WTC11 (cell line): ENCODE measurements around the gene EHMT1. TPM values are rescaled to one million over a fixed set of nuclear protein-coding genes. Genes with fewer than 3 reads are reported as not detected.

ENCODE experiments used
- ATAC-seq: fragments of 200-7000 bp; cut with Tn5 transposase; 2 replicates; pipeline ENCODE4 v1.10.0; 2021; ENCODE audit warnings: mild to moderate bottlenecking, moderate library complexity
- CTCF ChIA-PET: fragments of 300-600 bp; sonication (Branson Sonifier 250); formaldehyde crosslinking; loops from one replicate; lab custom pipeline; 2021; ENCODE audit warnings: antibody characterized with exemption; lab: Charles Lee
- POLR2A ChIA-PET: fragments of 350-600 bp; sonication (Branson Sonifier 250); formaldehyde crosslinking; loops from one replicate; lab custom pipeline; 2021; ENCODE audit warnings: antibody characterized with exemption; lab: Charles Lee
- DNase-seq: peaks from one replicate; pipeline ENCODE4 v3.0.0; 2021; ENCODE audit warnings: low spot score
- H3K27ac Mint-ChIP-seq: 2 replicates; pipeline ENCODE4 v1.8.0; 2021; ENCODE audit warnings: mixed read lengths
- H3K27me3 Mint-ChIP-seq: 2 replicates; pipeline ENCODE4 v1.8.0; 2021; ENCODE audit warnings: low read depth, mild to moderate bottlenecking, moderate library complexity, mixed read lengths
- H3K36me3 Mint-ChIP-seq: 2 replicates; pipeline ENCODE4 v1.8.0; 2021; ENCODE audit warnings: mixed read lengths
- H3K4me1 Mint-ChIP-seq: 2 replicates; pipeline ENCODE4 v1.8.0; 2022; ENCODE audit warnings: mixed read lengths
- H3K4me3 Mint-ChIP-seq: 2 replicates; pipeline ENCODE4 v1.8.0; 2021; ENCODE audit warnings: mild to moderate bottlenecking, moderate library complexity, mixed read lengths
- H3K9me3 Mint-ChIP-seq: 2 replicates; pipeline ENCODE4 v1.8.0; 2021; ENCODE audit warnings: mixed read lengths
- ARID4B ChIP-seq: sonication (generic); formaldehyde crosslinking; IDR thresholded peaks from 2 replicates; pipeline ENCODE4 v1.8.0; 2023; ENCODE audit warnings: missing genetic modification reagents, mild to moderate bottlenecking, borderline replicate concordance
- CREM ChIP-seq: sonication (generic); formaldehyde crosslinking; IDR thresholded peaks from 2 replicates; pipeline ENCODE4 v1.8.1; 2022; ENCODE audit warnings: mild to moderate bottlenecking, missing genetic modification reagents, moderate library complexity
- E2F5 ChIP-seq: sonication (generic); formaldehyde crosslinking; IDR thresholded peaks from 2 replicates; pipeline ENCODE4 v1.8.1; 2022; ENCODE audit warnings: mild to moderate bottlenecking, moderate library complexity, missing genetic modification reagents
- ESRRA ChIP-seq: sonication (generic); formaldehyde crosslinking; IDR thresholded peaks from 2 replicates; pipeline ENCODE4 v1.8.1; 2022; ENCODE audit warnings: mild to moderate bottlenecking, missing genetic modification reagents, borderline replicate concordance
- FOXK1 ChIP-seq: sonication (generic); formaldehyde crosslinking; IDR thresholded peaks from 2 replicates; pipeline ENCODE4 v1.8.0; 2022; ENCODE audit warnings: mild to moderate bottlenecking, moderate library complexity, missing genetic modification reagents
- FOXP1 ChIP-seq: sonication (generic); formaldehyde crosslinking; IDR thresholded peaks from 2 replicates; pipeline ENCODE4 v1.8.0; 2022; ENCODE audit warnings: missing genetic modification reagents, mild to moderate bottlenecking, moderate library complexity, borderline replicate concordance
- FOXP4 ChIP-seq: sonication (generic); formaldehyde crosslinking; IDR thresholded peaks from 2 replicates; pipeline ENCODE4 v1.8.0; 2022; ENCODE audit warnings: mild to moderate bottlenecking, missing genetic modification reagents
- GABPB1 ChIP-seq: sonication (generic); formaldehyde crosslinking; IDR thresholded peaks from 2 replicates; pipeline ENCODE4 v1.8.1; 2023; ENCODE audit warnings: mild to moderate bottlenecking, missing genetic modification reagents
- HMGA2 ChIP-seq: fragments of 250-450 bp; sonication (Bioruptor Pico); IDR thresholded peaks from 2 replicates; pipeline ENCODE4 v1.4.0; 2021; ENCODE audit warnings: mild to moderate bottlenecking, moderate library complexity
- JAZF1 ChIP-seq: fragments of 250-450 bp; sonication (Bioruptor Pico); IDR thresholded peaks from 2 replicates; pipeline ENCODE4 v1.9.0; 2021; ENCODE audit warnings: moderate library complexity, mild to moderate bottlenecking, inconsistent platforms
- MYBL2 ChIP-seq: sonication (generic); formaldehyde crosslinking; IDR thresholded peaks from 2 replicates; pipeline ENCODE4 v1.8.1; 2023; ENCODE audit warnings: mild to moderate bottlenecking, moderate library complexity, missing genetic modification reagents
- NFATC4 ChIP-seq: fragments of 250-450 bp; sonication (Bioruptor Pico); IDR thresholded peaks from 2 replicates; pipeline ENCODE4 v1.9.0; 2021; ENCODE audit warnings: mild to moderate bottlenecking
- NR3C1 ChIP-seq: sonication (generic); formaldehyde crosslinking; conservative IDR thresholded peaks from 2 replicates; pipeline ENCODE4 v1.8.1; 2023; ENCODE audit warnings: low read depth, mild to moderate bottlenecking, missing genetic modification reagents
- PRRX2 ChIP-seq: fragments of 250-450 bp; sonication (Bioruptor Pico); IDR thresholded peaks from 2 replicates; pipeline ENCODE4 v1.8.0; 2021; ENCODE audit warnings: mild to moderate bottlenecking
- TP53 ChIP-seq: sonication (generic); formaldehyde crosslinking; IDR thresholded peaks from 2 replicates; pipeline ENCODE4 v1.8.1; 2023; ENCODE audit warnings: mild to moderate bottlenecking, missing genetic modification reagents
- ZNF232 ChIP-seq: sonication (generic); formaldehyde crosslinking; IDR thresholded peaks from 2 replicates; pipeline ENCODE4 v1.8.0; 2022; ENCODE audit warnings: mild to moderate bottlenecking, missing genetic modification reagents
- ZNF423 ChIP-seq: fragments of 250-450 bp; sonication (Bioruptor Pico); IDR thresholded peaks from 2 replicates; pipeline ENCODE4 v2.1.2; 2022; ENCODE audit warnings: mild to moderate bottlenecking, moderate library complexity
- total RNA-seq: library from RNA; stranded (reverse); gene quantifications from 3 replicates; pipeline ENCODE4 v1.2.3, GENCODE V29; 2021
- TF ChIP-seq, protein P1 (sequence below): sonication (generic); formaldehyde crosslinking; IDR thresholded peaks from 2 replicates; pipeline ENCODE4 v1.8.1; 2022; ENCODE audit warnings: mild to moderate bottlenecking, missing genetic modification reagents, moderate library complexity, borderline replicate concordance
- TF ChIP-seq, protein P2 (sequence below): sonication (generic); formaldehyde crosslinking; IDR thresholded peaks from 2 replicates; pipeline ENCODE4 v1.8.1; 2023; ENCODE audit warnings: mild to moderate bottlenecking, moderate library complexity, missing genetic modification reagents

The EHMT1 gene
- total RNA-seq, 1 experiment from 2014 or later = 170 TPM

- TF ChIP-seq JAZF1 (CRISPR knock-in tag) = no peak
- TF ChIP-seq, all 79 proteins: peak for 0
Observed at GRCh38 chr9:137668203-137668602, 49.4 kb downstream of the EHMT1 start (continued).

GRCh38 chr9:137669261-137669672 is 50.5 kb downstream of the EHMT1 start:
- H3K27ac Mint-ChIP-seq = peak overlapping the region; percentile 97
- H3K4me3 Mint-ChIP-seq = peak overlapping the region; percentile 21; the same call in 1 of the 2 replicates
- no peaks in the 10 kb centered on the region for H3K27me3 Mint-ChIP-seq
- CTCF ChIA-PET = interaction anchor here (0.8 to 2.9 kb wide), 2 partner anchors 26 to 78 kb away, joined by 3 to 17 read pairs; no protein-coding TSS in a partner anchor
- peaks cover 96% of the 10 kb centered on the region for H3K4me1 Mint-ChIP-seq
- H3K36me3 Mint-ChIP-seq = peaks cover 15% of the 10 kb centered on the region
- H3K9me3 Mint-ChIP-seq = no peaks in the 10 kb centered on the region
- POLR2A ChIA-PET = no interaction called here
- TF ChIP-seq MYBL2 (CRISPR knock-in tag) (no peak), FOXP4 (CRISPR knock-in tag) (no peak), CREM (CRISPR knock-in tag) (no peak), FOXK1 (CRISPR knock-in tag) (no peak), NR3C1 (CRISPR knock-in tag) (no peak), PRRX2 (no peak)
- peak; percentile 61 for DNase-seq
- peak; percentile 4 for ATAC-seq

DNA sequence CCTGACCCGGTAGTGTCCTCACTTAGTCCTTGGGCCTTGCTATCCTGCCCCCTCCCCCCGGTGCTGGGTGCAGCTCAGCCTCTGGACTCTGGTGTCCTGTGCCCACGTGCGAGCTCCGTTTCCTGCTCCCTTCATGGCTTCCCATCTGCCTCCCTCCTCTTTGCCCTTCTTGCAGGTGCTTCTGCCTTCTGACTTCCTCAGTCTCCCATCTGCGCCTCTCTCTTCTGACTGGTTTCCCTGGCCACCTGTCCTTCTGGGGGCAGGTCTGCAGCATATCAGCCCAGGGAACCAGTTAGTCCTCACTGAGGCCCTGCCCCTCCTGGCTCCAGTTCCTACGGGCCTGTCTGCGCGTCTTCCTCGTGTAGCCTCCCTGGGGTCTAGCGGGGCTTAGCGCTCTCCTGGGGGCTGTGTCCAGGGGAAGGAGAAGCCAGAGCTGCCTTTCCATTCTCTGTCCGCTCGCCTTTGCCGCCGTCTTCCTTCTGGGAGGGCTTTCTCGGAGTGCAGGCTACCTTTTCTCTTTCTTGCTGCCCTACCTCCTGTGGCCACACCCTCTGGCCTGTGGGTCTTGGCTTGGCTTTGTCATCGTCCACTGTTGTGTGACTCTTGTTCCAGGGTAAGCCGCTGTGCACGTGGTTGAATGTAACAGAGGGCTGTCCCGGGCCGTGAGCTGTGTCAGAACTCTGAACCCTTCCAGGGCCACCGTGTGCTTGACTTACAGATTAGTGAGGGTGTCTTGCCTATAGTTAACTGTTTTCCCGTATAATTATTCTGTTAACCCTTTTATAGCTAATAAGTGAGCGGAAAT is 51.8 kb downstream of the EHMT1 start:
- no peak for TF ChIP-seq NFATC4 (CRISPR knock-in tag)
- peak; percentile 76 for TF ChIP-seq GABPB1 (CRISPR knock-in tag)
- TF ChIP-seq, protein P1, sequence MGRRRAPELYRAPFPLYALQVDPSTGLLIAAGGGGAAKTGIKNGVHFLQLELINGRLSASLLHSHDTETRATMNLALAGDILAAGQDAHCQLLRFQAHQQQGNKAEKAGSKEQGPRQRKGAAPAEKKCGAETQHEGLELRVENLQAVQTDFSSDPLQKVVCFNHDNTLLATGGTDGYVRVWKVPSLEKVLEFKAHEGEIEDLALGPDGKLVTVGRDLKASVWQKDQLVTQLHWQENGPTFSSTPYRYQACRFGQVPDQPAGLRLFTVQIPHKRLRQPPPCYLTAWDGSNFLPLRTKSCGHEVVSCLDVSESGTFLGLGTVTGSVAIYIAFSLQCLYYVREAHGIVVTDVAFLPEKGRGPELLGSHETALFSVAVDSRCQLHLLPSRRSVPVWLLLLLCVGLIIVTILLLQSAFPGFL = peak; percentile 73; the same call in 1 of the 2 replicates
- TF ChIP-seq ZNF423 (CRISPR knock-in tag) = no peak
- 0 out of 2 replicates have a peak, but pooled peaks have one; percentile 29 for TF ChIP-seq FOXP1
- 0 out of 2 replicates have a peak, but pooled peaks have one; percentile 42 for TF ChIP-seq ZNF232 (CRISPR knock-in tag)
- peaks cover 93% of the 10 kb centered on the region for H3K4me1 Mint-ChIP-seq
- 0 out of 2 replicates have a peak, but pooled peaks cover 3% of the 10 kb centered on the region for H3K9me3 Mint-ChIP-seq
- H3K36me3 Mint-ChIP-seq = peaks cover 18% of the 10 kb centered on the region
- POLR2A ChIA-PET = interaction anchor here (0.7 to 1.7 kb wide), 2 partner anchors 24 to 52 kb away, joined by 3 read pairs; no protein-coding TSS in a partner anchor
- peak; percentile 49 for DNase-seq
- H3K27ac Mint-ChIP-seq = peak overlapping the region; percentile 97
- no peaks in the 10 kb centered on the region for H3K27me3 Mint-ChIP-seq
- peak overlapping the region; percentile 46; the same call in 1 of the 2 replicates for H3K4me3 Mint-ChIP-seq
- ATAC-seq = peak; percentile 7
- CTCF ChIA-PET = interaction anchor here (0.7 to 2.9 kb wide), 13 partner anchors 11 to 377 kb away, joined by 3 to 17 read pairs (median 4); no protein-coding TSS in a partner anchor

DNA sequence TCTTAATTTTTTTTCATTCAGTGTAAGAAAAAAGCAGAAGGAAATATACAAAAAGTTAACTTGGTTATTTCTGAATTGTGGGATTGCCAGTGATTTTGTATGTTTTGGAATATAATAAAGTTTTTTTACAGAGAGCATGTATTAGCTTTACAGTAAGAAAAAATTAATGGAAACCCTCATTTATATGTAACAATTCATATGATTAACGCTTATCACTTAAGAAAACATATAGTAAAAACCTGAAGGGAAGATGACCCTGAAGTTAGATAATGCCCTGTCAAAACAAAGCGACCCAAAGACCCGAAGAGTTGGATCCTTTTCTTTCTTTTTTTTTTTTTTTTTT is 52.4 kb downstream of the EHMT1 start:
- DNase-seq (no peak), ATAC-seq (no peak)
- H3K4me3 Mint-ChIP-seq = no peak overlapping the region
- POLR2A ChIA-PET = interaction anchor here (0.7 to 1.7 kb wide), 2 partner anchors 24 to 53 kb away, joined by 3 read pairs; no protein-coding TSS in a partner anchor
- peak overlapping the region; percentile 97 for H3K27ac Mint-ChIP-seq
- H3K27me3 Mint-ChIP-seq = no peaks in the 10 kb centered on the region
- CTCF ChIA-PET = interaction anchor here (0.7 to 2.9 kb wide), 13 partner anchors 10 to 377 kb away, joined by 3 to 17 read pairs (median 4); no protein-coding TSS in a partner anchor
- H3K9me3 Mint-ChIP-seq = 0 out of 2 replicates have a peak, but pooled peaks cover 3% of the 10 kb centered on the region
- H3K4me1 Mint-ChIP-seq = peaks cover 87% of the 10 kb centered on the region
- peaks cover 18% of the 10 kb centered on the region for H3K36me3 Mint-ChIP-seq
- TF ChIP-seq E2F5 (CRISPR knock-in tag) (no peak), CREM (CRISPR knock-in tag) (no peak), HMGA2 (CRISPR knock-in tag) (no peak), ESRRA (CRISPR knock-in tag) (no peak), ARID4B (CRISPR knock-in tag) (no peak), TP53 (CRISPR knock-in tag) (no peak)
- TF ChIP-seq, protein P2, sequence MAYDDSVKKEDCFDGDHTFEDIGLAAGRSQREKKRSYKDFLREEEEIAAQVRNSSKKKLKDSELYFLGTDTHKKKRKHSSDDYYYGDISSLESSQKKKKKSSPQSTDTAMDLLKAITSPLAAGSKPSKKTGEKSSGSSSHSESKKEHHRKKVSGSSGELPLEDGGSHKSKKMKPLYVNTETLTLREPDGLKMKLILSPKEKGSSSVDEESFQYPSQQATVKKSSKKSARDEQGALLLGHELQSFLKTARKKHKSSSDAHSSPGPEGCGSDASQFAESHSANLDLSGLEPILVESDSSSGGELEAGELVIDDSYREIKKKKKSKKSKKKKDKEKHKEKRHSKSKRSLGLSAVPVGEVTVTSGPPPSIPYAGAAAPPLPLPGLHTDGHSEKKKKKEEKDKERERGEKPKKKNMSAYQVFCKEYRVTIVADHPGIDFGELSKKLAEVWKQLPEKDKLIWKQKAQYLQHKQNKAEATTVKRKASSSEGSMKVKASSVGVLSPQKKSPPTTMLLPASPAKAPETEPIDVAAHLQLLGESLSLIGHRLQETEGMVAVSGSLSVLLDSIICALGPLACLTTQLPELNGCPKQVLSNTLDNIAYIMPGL (CRISPR knock-in tag) = no peak
